ENCODE data around the gene PCDHA7. TPM values are rescaled to one million over a fixed set of nuclear protein-coding genes. Genes with fewer than 3 reads are reported as not detected.

The PCDHA7 gene
- total RNA-seq, 1 donor from 2014 or later = not detected

DNA sequence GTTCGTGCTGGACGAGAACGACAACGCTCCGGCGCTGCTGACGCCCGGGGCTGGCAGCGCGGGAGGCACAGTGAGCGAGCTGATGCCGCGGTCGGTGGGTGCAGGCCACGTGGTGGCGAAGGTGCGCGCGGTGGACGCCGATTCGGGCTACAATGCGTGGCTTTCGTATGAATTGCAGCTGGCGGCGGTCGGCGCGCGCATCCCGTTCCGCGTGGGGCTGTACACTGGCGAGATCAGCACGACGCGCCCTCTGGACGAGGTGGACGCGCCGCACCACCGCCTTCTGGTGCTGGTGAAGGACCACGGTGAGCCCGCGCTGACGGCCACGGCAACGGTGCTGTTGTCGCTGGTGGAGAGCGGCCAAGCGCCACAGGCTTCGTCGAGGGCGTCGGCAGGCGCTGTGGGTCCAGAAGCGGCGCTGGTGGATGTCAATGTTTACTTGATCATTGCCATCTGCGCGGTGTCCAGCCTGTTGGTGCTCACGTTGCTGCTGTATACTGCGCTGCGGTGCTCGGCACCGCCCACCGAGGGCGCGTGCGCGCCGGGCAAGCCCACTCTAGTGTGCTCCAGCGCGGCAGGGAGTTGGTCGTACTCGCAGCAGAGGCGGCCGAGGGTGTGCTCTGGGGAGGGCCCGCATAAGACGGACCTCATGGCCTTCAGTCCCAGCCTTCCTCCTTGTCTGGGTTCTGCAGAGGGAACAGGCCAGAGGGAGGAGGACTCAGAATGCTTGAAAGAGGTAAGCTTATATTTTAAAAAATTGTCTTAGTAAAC lies 50.0 kb downstream of the PCDHA7 start:
- intact Hi-C loops (cut with DNase I) = no loop called here
- no peak for DNase-seq
- no peak for ATAC-seq (ENCODE audit: poor library complexity)

Other genes starting within 250 kb of the PCDHA7 start
- gene CD14, start 201.1 kb upstream of the PCDHA7 start, total RNA-seq = 37.7 TPM
- 4.0 TPM for gene TMCO6, start 194.8 kb upstream of the PCDHA7 start, total RNA-seq
- 155 TPM for gene NDUFA2, start 186.6 kb upstream of the PCDHA7 start, total RNA-seq
- gene IK, start 186.4 kb upstream of the PCDHA7 start, total RNA-seq = 59.9 TPM
- 11.2 TPM for gene WDR55, start 169.4 kb upstream of the PCDHA7 start, total RNA-seq
- 0.40 TPM for gene DND1, start 160.7 kb upstream of the PCDHA7 start, total RNA-seq
- gene HARS1, start 142.9 kb upstream of the PCDHA7 start, total RNA-seq = 33.4 TPM
- gene HARS2, start 142.8 kb upstream of the PCDHA7 start, total RNA-seq = 25.2 TPM
- 29.6 TPM for gene ZMAT2, start 133.8 kb upstream of the PCDHA7 start, total RNA-seq
- gene PCDHA1, start 48.1 kb upstream of the PCDHA7 start, total RNA-seq = not detected
- not detected for gene PCDHA2, start 39.4 kb upstream of the PCDHA7 start, total RNA-seq
- gene PCDHA3, start 33.2 kb upstream of the PCDHA7 start, total RNA-seq = not detected
- not detected for gene PCDHA4, start 27.2 kb upstream of the PCDHA7 start, total RNA-seq
- not detected for gene PCDHA5, start 12.7 kb upstream of the PCDHA7 start, total RNA-seq
- gene PCDHA6, start 6.3 kb upstream of the PCDHA7 start, total RNA-seq = not detected
- not detected for gene PCDHA8, start 6.9 kb downstream of the PCDHA7 start, total RNA-seq
- gene PCDHA9, start 14.1 kb downstream of the PCDHA7 start, total RNA-seq = not detected
- 0.05 TPM for gene PCDHA10, start 21.6 kb downstream of the PCDHA7 start, total RNA-seq
- gene PCDHA11, start 34.7 kb downstream of the PCDHA7 start, total RNA-seq = not detected
- not detected for gene PCDHA12, start 41.0 kb downstream of the PCDHA7 start, total RNA-seq
- not detected for gene PCDHA13, start 47.9 kb downstream of the PCDHA7 start, total RNA-seq
- 0.13 TPM for gene PCDHAC1, start 92.0 kb downstream of the PCDHA7 start, total RNA-seq
- gene PCDHAC2, start 132.2 kb downstream of the PCDHA7 start, total RNA-seq = 0.48 TPM
- gene PCDHB1, start 217.1 kb downstream of the PCDHA7 start, total RNA-seq = not detected